ES-I3 (cell line): ENCODE data around the gene ZNF750.

Experiments used
- H3K36me3 ChIP-seq: 2 replicates; pipeline ENCODE4 v1.6.1; 2013; ENCODE audit warnings: mild to moderate bottlenecking, low read length, control low read depth, moderate library complexity; ENCODE audit not compliant: insufficient read depth
- H3K4me1 ChIP-seq: 2 replicates; pipeline ENCODE4 v1.6.1; 2013; ENCODE audit warnings: mild to moderate bottlenecking, control low read depth, low read length; ENCODE audit not compliant: insufficient read depth
- H3K9ac ChIP-seq: 2 replicates; pipeline ENCODE4 v1.6.1; 2013; ENCODE audit warnings: low read depth, mild to moderate bottlenecking, low read length, moderate library complexity
- H3K9me3 ChIP-seq: 2 replicates; pipeline ENCODE4 v1.6.1; 2013; ENCODE audit warnings: mild to moderate bottlenecking, low read length, moderate library complexity; ENCODE audit not compliant: control insufficient read depth, insufficient read depth

ZNF750 gene

DNA sequence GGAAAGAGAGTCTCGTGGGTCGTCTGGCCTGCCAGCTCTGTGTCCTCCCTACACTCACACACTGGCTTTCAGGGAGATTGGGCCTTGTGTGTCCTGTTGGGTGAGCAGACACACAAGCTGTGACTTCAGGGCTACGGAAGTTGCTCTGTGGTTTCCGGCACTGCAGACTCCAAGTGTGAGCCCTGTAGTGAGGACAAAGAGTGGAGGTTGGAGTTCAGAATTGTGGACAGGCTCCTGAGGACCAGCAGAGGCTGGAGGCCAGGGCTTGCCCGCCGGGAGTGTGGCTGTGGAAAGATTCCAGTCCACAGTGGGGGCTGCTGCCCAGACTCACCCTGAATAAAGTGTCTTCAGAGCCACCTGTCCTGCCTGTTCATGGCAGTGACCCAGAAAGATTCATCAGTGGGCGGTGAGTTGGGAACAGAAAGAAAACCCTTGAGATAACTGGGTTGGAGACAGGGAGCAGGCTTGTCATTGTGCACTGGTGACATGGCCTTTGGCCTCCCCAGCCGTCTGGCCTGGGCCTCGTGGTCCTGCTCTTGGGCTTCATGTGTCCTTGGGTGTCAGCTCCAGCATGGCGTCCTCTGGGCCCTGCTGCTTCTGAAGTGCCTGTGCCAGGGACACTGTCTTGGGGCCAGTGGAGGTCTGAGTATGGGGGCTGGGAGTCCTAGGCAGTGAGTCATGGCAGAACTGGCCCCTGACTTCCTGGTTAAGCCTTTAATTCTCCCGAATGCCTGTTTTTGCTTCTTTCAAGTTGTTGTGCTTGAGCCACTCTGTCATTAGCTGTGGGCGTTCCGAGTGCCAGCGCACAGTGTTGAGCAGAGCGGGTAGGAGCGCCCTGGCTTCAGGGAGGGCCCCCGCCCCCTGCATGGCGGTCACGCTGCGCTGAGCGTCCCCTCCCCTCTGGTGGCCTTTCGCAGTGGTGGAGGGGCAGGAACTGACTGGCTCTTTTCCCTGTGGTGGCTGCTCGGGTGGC is 19.9 kb upstream of the ZNF750 start:
- Histone ChIP-seq H3K9me3 (no peaks in the 10 kb centered on the region), H3K4me1 (peaks cover 23% of the 10 kb centered on the region; the same call in 1 of the 2 replicates), H3K36me3 (no peaks in the 10 kb centered on the region), H3K9ac (no peak overlapping the region)

- Histone ChIP-seq H3K4me1 (peaks cover 14% of the 10 kb centered on the region; the same call in 1 of the 2 replicates), H3K36me3 (no peaks in the 10 kb centered on the region), H3K9ac (no peak overlapping the region), H3K9me3 (no peaks in the 10 kb centered on the region)
Measured at GRCh38 chr17:82858376-82859126, 18.7 kb upstream of the ZNF750 start.

DNA sequence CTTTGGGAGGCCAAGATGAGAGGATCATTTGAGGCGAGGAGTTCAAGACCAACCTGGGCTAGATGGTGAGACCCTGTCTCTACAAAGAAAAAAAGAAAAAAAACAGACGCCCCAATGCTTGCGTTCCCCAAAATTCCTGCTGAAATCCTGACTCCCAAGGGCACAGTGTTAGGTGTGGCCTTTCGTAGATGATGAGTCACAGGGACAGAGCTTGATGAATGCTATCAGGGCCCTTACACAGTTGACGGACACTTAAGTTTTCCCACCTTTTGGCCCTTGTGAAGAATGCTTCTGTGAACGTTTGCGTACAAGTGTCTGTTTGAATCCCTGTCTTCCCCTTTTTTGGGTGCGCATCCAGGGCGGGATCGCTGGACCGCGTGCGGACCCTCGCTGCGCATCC is 16.5 kb upstream of the ZNF750 start:
- no peak overlapping the region for H3K9ac ChIP-seq
- H3K9me3 ChIP-seq = no peaks in the 10 kb centered on the region
- H3K4me1 ChIP-seq = peaks cover 14% of the 10 kb centered on the region; the same call in 1 of the 2 replicates
- H3K36me3 ChIP-seq = no peaks in the 10 kb centered on the region

GRCh38 chr17:82854226-82854625 is 14.4 kb upstream of the ZNF750 start:
- Histone ChIP-seq H3K9me3 (peaks cover 2% of the 10 kb centered on the region), H3K4me1 (peaks cover 3% of the 10 kb centered on the region; the same call in 1 of the 2 replicates), H3K9ac (no peak overlapping the region), H3K36me3 (no peaks in the 10 kb centered on the region; the same call in 1 of the 2 replicates)

- H3K9me3 ChIP-seq = peaks cover 2% of the 10 kb centered on the region
- H3K36me3 ChIP-seq = no peaks in the 10 kb centered on the region; the same call in none of the 2 replicates
- H3K9ac ChIP-seq = no peak overlapping the region
- H3K4me1 ChIP-seq = no peaks in the 10 kb centered on the region
Measured at GRCh38 chr17:82851381-82851780, 11.6 kb upstream of the ZNF750 start.

DNA sequence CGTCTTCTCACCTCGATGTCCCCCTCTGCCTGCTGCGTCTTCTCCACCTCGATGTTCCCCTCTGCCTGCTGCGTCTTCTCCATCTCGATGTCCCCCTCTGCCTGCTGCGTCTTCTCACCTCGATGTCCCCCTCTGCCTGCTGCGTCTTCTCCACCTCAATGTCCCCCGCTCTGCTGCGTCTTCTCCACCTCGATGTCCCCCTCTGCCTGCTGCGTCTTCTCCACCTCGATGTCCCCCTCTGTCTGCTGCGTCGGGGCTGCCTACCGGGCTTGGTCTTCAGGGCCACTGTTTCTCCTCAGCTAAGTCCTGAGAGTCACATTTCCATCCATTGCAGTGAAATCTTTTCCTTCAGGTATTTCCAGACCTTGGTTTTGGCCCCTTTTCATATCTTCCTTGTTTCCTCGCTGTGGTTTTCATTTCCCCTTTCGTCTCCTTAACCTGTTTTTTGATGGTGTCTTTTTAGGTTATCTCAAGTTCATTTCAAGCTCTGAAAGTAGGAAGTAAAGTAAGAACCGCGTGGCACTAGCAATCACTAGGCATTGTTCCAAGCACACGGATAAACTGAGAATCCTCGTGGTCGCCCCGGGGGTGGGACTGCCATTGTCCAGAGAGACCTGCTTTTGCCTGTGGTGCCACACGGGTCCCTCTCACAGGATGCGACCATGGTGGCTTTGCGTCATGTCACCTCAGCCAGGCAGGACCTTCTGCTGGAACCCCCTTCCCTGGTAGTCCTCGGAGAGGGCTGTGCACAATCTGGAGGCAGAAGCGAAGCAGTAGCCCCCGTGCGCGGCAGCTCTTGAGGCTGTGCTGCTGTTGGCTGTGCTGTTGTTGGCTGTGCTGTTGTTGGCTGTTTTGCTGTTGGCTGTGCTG is 9.5 kb upstream of the ZNF750 start:
- peaks cover 3% of the 10 kb centered on the region for H3K36me3 ChIP-seq
- no peak overlapping the region for H3K9ac ChIP-seq
- H3K9me3 ChIP-seq = peaks cover 2% of the 10 kb centered on the region
- no peaks in the 10 kb centered on the region; the same call in 1 of the 2 replicates for H3K4me1 ChIP-seq

- Histone ChIP-seq H3K36me3 (peaks cover 3% of the 10 kb centered on the region), H3K9me3 (peaks cover 2% of the 10 kb centered on the region), H3K9ac (no peak overlapping the region), H3K4me1 (peaks cover 4% of the 10 kb centered on the region; the same call in 1 of the 2 replicates)
Measured at GRCh38 chr17:82848022-82848592, 8.3 kb upstream of the ZNF750 start.

- peaks cover 4% of the 10 kb centered on the region; the same call in 1 of the 2 replicates for H3K4me1 ChIP-seq
- H3K9me3 ChIP-seq = peaks cover 2% of the 10 kb centered on the region
- no peak overlapping the region for H3K9ac ChIP-seq
- H3K36me3 ChIP-seq = peaks cover 3% of the 10 kb centered on the region
Measured at GRCh38 chr17:82846061-82846691, 6.4 kb upstream of the ZNF750 start.

- Histone ChIP-seq H3K36me3 (peaks cover 3% of the 10 kb centered on the region), H3K4me1 (peaks cover 8% of the 10 kb centered on the region), H3K9me3 (peaks cover 2% of the 10 kb centered on the region)
Measured at GRCh38 chr17:82845163-82845807, 5.5 kb upstream of the ZNF750 start.

DNA sequence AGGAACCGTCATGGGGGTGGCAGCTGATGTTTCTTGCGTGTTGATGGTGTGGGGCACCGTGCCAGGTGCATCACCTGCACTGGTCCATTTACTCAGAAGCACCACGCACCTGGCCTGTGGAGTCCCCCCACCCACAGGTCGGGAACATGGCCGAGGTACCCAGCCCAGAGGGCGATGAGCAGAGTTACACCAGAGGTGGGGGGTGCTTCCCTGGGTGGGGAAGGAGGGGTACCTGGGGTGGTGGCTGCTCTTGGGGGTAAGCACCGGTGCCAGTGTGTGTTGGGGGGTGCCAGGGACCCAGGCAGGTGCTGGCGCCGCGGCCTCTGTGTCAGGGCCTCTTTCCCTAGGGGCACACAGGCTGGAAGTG is 5.0 kb upstream of the ZNF750 start:
- H3K9ac ChIP-seq = no peak overlapping the region
- H3K36me3 ChIP-seq = peaks cover 3% of the 10 kb centered on the region
- H3K4me1 ChIP-seq = peaks cover 13% of the 10 kb centered on the region
- H3K9me3 ChIP-seq = peaks cover 2% of the 10 kb centered on the region

More at GRCh38 chr17:82845163-82845807, 5.5 kb upstream of the ZNF750 start:
- no peak overlapping the region for H3K9ac ChIP-seq

DNA sequence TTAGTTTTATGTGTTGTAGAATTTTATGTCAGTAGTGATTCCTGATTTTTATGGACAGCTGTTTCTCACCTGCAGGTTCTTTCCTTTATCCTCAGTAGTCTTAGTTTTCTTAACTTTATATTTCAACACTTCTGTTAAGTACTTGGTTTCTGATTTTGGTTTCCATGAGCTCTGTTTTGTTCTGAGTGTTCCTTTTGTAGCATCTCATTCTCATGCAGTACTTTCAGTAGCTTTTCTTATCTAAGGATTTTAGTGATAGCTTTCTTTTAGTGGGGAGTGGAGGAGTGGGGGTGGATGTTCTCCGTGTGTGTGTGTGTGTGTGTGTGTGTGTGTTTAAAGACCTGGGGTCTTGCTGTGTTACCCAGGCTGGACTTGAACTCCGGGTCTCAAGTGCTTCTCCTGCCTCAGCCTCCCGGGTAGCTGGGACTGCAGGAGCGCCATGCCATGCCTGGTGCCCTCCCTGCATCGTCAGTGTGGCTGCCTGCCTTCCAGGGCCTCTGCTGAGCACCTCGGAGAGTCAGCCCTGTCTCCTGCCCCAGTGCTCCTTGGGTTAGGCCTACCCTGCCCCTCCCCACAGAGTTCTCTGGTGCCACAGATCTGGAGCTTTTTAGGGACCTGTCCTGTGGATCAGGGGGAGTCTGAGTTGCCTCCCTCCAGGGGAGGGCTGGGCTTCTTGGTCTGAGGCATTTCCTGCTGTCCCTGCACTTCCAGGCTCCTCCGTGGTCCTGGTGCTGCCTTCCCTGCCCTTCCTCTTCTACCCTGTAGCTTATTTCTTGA is 4.3 kb upstream of the ZNF750 start:
- Histone ChIP-seq H3K4me1 (peaks cover 16% of the 10 kb centered on the region), H3K36me3 (peaks cover 3% of the 10 kb centered on the region), H3K9me3 (no peaks in the 10 kb centered on the region), H3K9ac (no peak overlapping the region)

GRCh38 chr17:82841921-82842596 is 2.2 kb upstream of the ZNF750 start:
- H3K9me3 ChIP-seq = no peaks in the 10 kb centered on the region
- no peak overlapping the region for H3K9ac ChIP-seq
- 0 out of 2 replicates have a peak, but pooled peaks cover 3% of the 10 kb centered on the region for H3K36me3 ChIP-seq
- peaks cover 22% of the 10 kb centered on the region for H3K4me1 ChIP-seq
